SK-N-SH (cell line): ENCODE measurements around the gene SNX10. TPM values are rescaled to one million over a fixed set of nuclear protein-coding genes. Genes with fewer than 3 reads are reported as not detected.
A peak's percentile ranks its signal among the peaks of the same experiment; 100 is the strongest.

Experiments
- CTCF ChIA-PET: fragments of 300-600, 350-600 bp; formaldehyde crosslinking; extraction: SDS; loops from one replicate; lab custom pipeline; 2021; lab: Yijun Ruan, JAX
- POLR2A ChIA-PET: fragments of 350-600 bp; sonication (Branson Sonifier 250); formaldehyde crosslinking; extraction: SDS; loops from one replicate; lab custom pipeline; 2020; ENCODE audit warnings: antibody characterized with exemption, inconsistent platforms; lab: Yijun Ruan, JAX
- DNase-seq: peaks from one replicate; pipeline ENCODE4 v3.0.0; 2012
- H2AFZ ChIP-seq: fragments of 200-600 bp; sonication (generic); 2 replicates; pipeline ENCODE4 v1.8.1; 2016; ENCODE audit warnings: antibody characterized with exemption, mild to moderate bottlenecking, low read depth
- H3F3A ChIP-seq: fragments of 200-600 bp; sonication (generic); replicated peaks from 2 replicates; pipeline ENCODE3; 2016; ENCODE audit warnings: antibody characterized with exemption, mild to moderate bottlenecking; ENCODE audit not compliant: insufficient read depth
- H3K27ac ChIP-seq, 2 experiments: fragments of 200-500 bp in 1 of 2; fragments of 200-600 bp in 1 of 2; sonication (Bioruptor generic) in 1 of 2; sonication (generic), shearing (Covaris generic) in 1 of 2; 2 replicates each; pipeline versions ENCODE4 v1.5.1 to v1.6.1; 2014 to 2016; ENCODE audit warnings: low read depth in 2 of 2, inconsistent platforms in 1 of 2, low read length in 1 of 2, mild to moderate bottlenecking in 1 of 2, mixed read lengths in 1 of 2
- H3K27me3 ChIP-seq: fragments of 200-600 bp; sonication (generic), shearing (Covaris generic); 2 replicates; pipeline ENCODE4 v1.6.1; 2016; ENCODE audit warnings: mixed run types; ENCODE audit not compliant: insufficient read depth
- H3K36me3 ChIP-seq, 2 experiments: fragments of 200-500 bp in 1 of 2; fragments of 200-600 bp in 1 of 2; sonication (Bioruptor generic) in 1 of 2; sonication (generic) in 1 of 2; replicated peaks in 1 of 2; 2 replicates each; pipeline versions ENCODE3 to v1.5.1; 2014 to 2016; ENCODE audit warnings: low read length in 1 of 2, mild to moderate bottlenecking in 1 of 2; ENCODE audit not compliant: insufficient read depth in 2 of 2, control insufficient read depth in 1 of 2
- H3K4me1 ChIP-seq, 2 experiments: fragments of 200-500 bp in 1 of 2; fragments of 200-600 bp in 1 of 2; sonication (Bioruptor generic) in 1 of 2; sonication (generic), shearing (Covaris generic) in 1 of 2; 2 replicates each; pipeline versions ENCODE4 v1.5.1 to v1.6.1; 2014 to 2016; ENCODE audit warnings: low read depth in 1 of 2, low read length in 1 of 2, mixed run types in 1 of 2; ENCODE audit not compliant: insufficient read depth in 2 of 2, control insufficient read depth in 1 of 2
- H3K4me2 ChIP-seq: fragments of 200-600 bp; sonication (generic), shearing (Covaris generic); 2 replicates; pipeline ENCODE4 v1.6.1; 2017; ENCODE audit warnings: mixed run types
- H3K4me3 ChIP-seq, 2 experiments: fragments of 200-500 bp in 1 of 2; fragments of 200-600 bp in 1 of 2; sonication (Bioruptor generic) in 1 of 2; sonication (generic), shearing (Covaris generic) in 1 of 2; 2 replicates each; pipeline versions ENCODE4 v1.5.1 to v1.8.1; 2014 to 2016; ENCODE audit warnings: low read depth in 2 of 2, inconsistent platforms in 1 of 2, low read length in 1 of 2, mild to moderate bottlenecking in 1 of 2, mixed read lengths in 1 of 2, moderate library complexity in 1 of 2
- H3K79me2 ChIP-seq: fragments of 200-600 bp; sonication (generic); 2 replicates; pipeline ENCODE4 v1.8.1; 2017; ENCODE audit warnings: mild to moderate bottlenecking; ENCODE audit not compliant: insufficient read depth
- H3K9ac ChIP-seq: fragments of 200-600 bp; sonication (generic); 2 replicates; pipeline ENCODE4 v1.6.1; 2017; ENCODE audit warnings: mixed run types
- H3K9me2 ChIP-seq: fragments of 200-600 bp; sonication (generic); 2 replicates; pipeline ENCODE4 v1.6.1; 2017; ENCODE audit warnings: mixed run types
- H3K9me3 ChIP-seq: fragments of 200-600 bp; sonication (generic); 2 replicates; pipeline ENCODE4 v1.6.1; 2017; ENCODE audit warnings: mixed run types, mild to moderate bottlenecking, moderate library complexity
- H4K20me1 ChIP-seq: fragments of 200-600 bp; sonication (generic); 2 replicates; pipeline ENCODE4 v1.6.1; 2017; ENCODE audit warnings: mild to moderate bottlenecking, mixed run types; ENCODE audit not compliant: insufficient read depth
- CHD2 ChIP-seq: fragments of 150-350 bp; IDR thresholded peaks from 2 replicates; pipeline ENCODE4 v1.6.1; 2018; ENCODE audit warnings: low read length; ENCODE audit not compliant: partially characterized antibody
- ELF1 ChIP-seq: IDR thresholded peaks from 2 replicates; pipeline ENCODE4 v1.4.0; 2012
- EP300 ChIP-seq, 2 experiments: IDR thresholded peaks; 2 replicates each; pipeline versions ENCODE4 v1.4.0 to v1.6.1; 2012; ENCODE audit warnings: borderline replicate concordance in 1 of 2, low read depth in 1 of 2, low read length in 1 of 2
- EZH2phosphoT487 ChIP-seq: fragments of 200-600 bp; sonication (generic); IDR thresholded peaks from 2 replicates; pipeline ENCODE4 v1.6.1; 2017; ENCODE audit warnings: low read depth, mixed run types, mild to moderate bottlenecking, antibody characterized with exemption, moderate library complexity, borderline replicate concordance
- FOXM1 ChIP-seq: IDR thresholded peaks from 2 replicates; pipeline ENCODE4 v1.4.0; 2012; ENCODE audit warnings: low read depth, mild to moderate bottlenecking
- MEF2A ChIP-seq: IDR thresholded peaks from 2 replicates; pipeline ENCODE4 v1.4.0; 2012; ENCODE audit warnings: low read depth, borderline replicate concordance
- RAD21 ChIP-seq: IDR thresholded peaks from 2 replicates; pipeline ENCODE4 v1.6.1; 2012; ENCODE audit warnings: mild to moderate bottlenecking, low read length
- REST ChIP-seq: IDR thresholded peaks from 2 replicates; pipeline ENCODE4 v1.6.1; 2012; ENCODE audit warnings: mild to moderate bottlenecking, low read depth, low read length, moderate library complexity
- SMC3 ChIP-seq: IDR thresholded peaks from 2 replicates; pipeline ENCODE4 v1.6.1; 2012; ENCODE audit warnings: low read depth, low read length, improper control_type of control experiment
- TAF1 ChIP-seq: IDR thresholded peaks from 2 replicates; pipeline ENCODE4 v1.6.1; 2012; ENCODE audit warnings: low read depth, mild to moderate bottlenecking, low read length, moderate library complexity, borderline replicate concordance
- TCF12 ChIP-seq: IDR thresholded peaks from 2 replicates; pipeline ENCODE4 v1.4.0; 2012
- WGBS: methylation state at CpG from one replicate; pipeline ENCODE4 v1.1.6; 2017; ENCODE audit warnings: low lambda C conversion rate; 5-methylcytosine and 5-hydroxymethylcytosine counted together
- polyA plus RNA-seq, 3 experiments: library from polyadenylated mRNA; depleted of rRNA; stranded (reverse); fragments of >200 nt; gene quantifications; 2 replicates each; pipeline ENCODE4 v1.2.3, GENCODE V29; 2012
- TF ChIP-seq, protein P1 (sequence below): fragments of 200-600 bp; sonication (generic); IDR thresholded peaks from 2 replicates; pipeline ENCODE4 v1.6.1; 2017; ENCODE audit warnings: antibody characterized with exemption, mild to moderate bottlenecking, moderate library complexity
- TF ChIP-seq, protein P2 (sequence below): fragments of 150-350 bp; IDR thresholded peaks from 2 replicates; pipeline ENCODE4 v1.6.1; 2016; ENCODE audit warnings: mild to moderate bottlenecking, low read depth, low read length

Gene SNX10
- polyA plus RNA-seq, 1 of the 3 experiments (the other 2 are of a cell fraction), result 0.02 TPM

GRCh38 chr7:26278770-26279169 is 12.9 kb upstream of the SNX10 start:
- Histone ChIP-seq H3K4me1 (no peaks in the 10 kb centered on the region), H4K20me1 (no peaks in the 10 kb centered on the region), H3K36me3 (no peaks in the 10 kb centered on the region), H3K9ac (no peak overlapping the region), H3K4me2 (no peak overlapping the region), H3F3A (no peaks in the 10 kb centered on the region), H3K27ac (no peak overlapping the region), H3K79me2 (no peaks in the 10 kb centered on the region), H3K9me2 (no peaks in the 10 kb centered on the region), H2AFZ (no peak overlapping the region), H3K4me3 (no peak overlapping the region), H3K27me3 (no peaks in the 10 kb centered on the region), H3K9me3 (no peaks in the 10 kb centered on the region)
- ChIA-PET CTCF (interaction anchor here (1.3 to 1.6 kb wide), 2 partner anchors 10 to 87 kb away, joined by 4 to 5 read pairs; no protein-coding TSS in a partner anchor), POLR2A (no interaction called here)
- TF ChIP-seq TAF1 (no peak), SMC3 (no peak), CHD2 (no peak), REST (no peak), EP300 (IDR thresholded peaks at IDR 0.05; ENCODE audit: borderline replicate concordance in 1 of 2, low read depth in 1 of 2, low read length in 1 of 2) (no peak), RAD21 (peak; percentile 28; the same call in 1 of the 2 replicates), MEF2A (no peak), ELF1 (no peak), FOXM1 (no peak)
- TF ChIP-seq, protein P1, sequence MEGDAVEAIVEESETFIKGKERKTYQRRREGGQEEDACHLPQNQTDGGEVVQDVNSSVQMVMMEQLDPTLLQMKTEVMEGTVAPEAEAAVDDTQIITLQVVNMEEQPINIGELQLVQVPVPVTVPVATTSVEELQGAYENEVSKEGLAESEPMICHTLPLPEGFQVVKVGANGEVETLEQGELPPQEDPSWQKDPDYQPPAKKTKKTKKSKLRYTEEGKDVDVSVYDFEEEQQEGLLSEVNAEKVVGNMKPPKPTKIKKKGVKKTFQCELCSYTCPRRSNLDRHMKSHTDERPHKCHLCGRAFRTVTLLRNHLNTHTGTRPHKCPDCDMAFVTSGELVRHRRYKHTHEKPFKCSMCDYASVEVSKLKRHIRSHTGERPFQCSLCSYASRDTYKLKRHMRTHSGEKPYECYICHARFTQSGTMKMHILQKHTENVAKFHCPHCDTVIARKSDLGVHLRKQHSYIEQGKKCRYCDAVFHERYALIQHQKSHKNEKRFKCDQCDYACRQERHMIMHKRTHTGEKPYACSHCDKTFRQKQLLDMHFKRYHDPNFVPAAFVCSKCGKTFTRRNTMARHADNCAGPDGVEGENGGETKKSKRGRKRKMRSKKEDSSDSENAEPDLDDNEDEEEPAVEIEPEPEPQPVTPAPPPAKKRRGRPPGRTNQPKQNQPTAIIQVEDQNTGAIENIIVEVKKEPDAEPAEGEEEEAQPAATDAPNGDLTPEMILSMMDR, result peak; percentile 48; the same call in 1 of the 2 replicates
- TF ChIP-seq, protein P2, sequence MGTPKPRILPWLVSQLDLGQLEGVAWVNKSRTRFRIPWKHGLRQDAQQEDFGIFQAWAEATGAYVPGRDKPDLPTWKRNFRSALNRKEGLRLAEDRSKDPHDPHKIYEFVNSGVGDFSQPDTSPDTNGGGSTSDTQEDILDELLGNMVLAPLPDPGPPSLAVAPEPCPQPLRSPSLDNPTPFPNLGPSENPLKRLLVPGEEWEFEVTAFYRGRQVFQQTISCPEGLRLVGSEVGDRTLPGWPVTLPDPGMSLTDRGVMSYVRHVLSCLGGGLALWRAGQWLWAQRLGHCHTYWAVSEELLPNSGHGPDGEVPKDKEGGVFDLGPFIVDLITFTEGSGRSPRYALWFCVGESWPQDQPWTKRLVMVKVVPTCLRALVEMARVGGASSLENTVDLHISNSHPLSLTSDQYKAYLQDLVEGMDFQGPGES, result no peak
- DNase-seq, result peak; percentile 46
- WGBS, result 52% methylated on average over 1 of the region's 1 CpG

- Histone ChIP-seq H3K36me3 (no peaks in the 10 kb centered on the region), H3K4me1 (no peaks in the 10 kb centered on the region), H3F3A (no peaks in the 10 kb centered on the region), H3K4me3 (no peak overlapping the region), H3K9me2 (no peaks in the 10 kb centered on the region), H3K27me3 (no peaks in the 10 kb centered on the region), H2AFZ (no peak overlapping the region), H3K27ac (no peak overlapping the region), H3K9me3 (no peaks in the 10 kb centered on the region), H4K20me1 (no peaks in the 10 kb centered on the region), H3K4me2 (0 out of 2 replicates have a peak overlapping the region, but pooled peaks have one; percentile 11), H3K79me2 (no peaks in the 10 kb centered on the region), H3K9ac (no peak overlapping the region)
- ChIA-PET CTCF (interaction anchor here (1.3 to 1.6 kb wide), 2 partner anchors 10 to 86 kb away, joined by 4 to 5 read pairs; no protein-coding TSS in a partner anchor), POLR2A (no interaction called here)
- no peak for TF ChIP-seq TCF12
- TF ChIP-seq EZH2phosphoT487, result no peak
- 72% methylated on average over 4 of the region's 4 CpGs for WGBS
- no peak for DNase-seq
Measured at GRCh38 chr7:26279405-26279804, 12.3 kb upstream of the SNX10 start.
